Measurements from ENCODE around the gene NMT1. TPM values are rescaled to one million over a fixed set of nuclear protein-coding genes. Genes with fewer than 3 reads are reported as not detected.

NMT1 gene
- total RNA-seq, 1 donor from 2014 or later: 98.8 TPM

DNA sequence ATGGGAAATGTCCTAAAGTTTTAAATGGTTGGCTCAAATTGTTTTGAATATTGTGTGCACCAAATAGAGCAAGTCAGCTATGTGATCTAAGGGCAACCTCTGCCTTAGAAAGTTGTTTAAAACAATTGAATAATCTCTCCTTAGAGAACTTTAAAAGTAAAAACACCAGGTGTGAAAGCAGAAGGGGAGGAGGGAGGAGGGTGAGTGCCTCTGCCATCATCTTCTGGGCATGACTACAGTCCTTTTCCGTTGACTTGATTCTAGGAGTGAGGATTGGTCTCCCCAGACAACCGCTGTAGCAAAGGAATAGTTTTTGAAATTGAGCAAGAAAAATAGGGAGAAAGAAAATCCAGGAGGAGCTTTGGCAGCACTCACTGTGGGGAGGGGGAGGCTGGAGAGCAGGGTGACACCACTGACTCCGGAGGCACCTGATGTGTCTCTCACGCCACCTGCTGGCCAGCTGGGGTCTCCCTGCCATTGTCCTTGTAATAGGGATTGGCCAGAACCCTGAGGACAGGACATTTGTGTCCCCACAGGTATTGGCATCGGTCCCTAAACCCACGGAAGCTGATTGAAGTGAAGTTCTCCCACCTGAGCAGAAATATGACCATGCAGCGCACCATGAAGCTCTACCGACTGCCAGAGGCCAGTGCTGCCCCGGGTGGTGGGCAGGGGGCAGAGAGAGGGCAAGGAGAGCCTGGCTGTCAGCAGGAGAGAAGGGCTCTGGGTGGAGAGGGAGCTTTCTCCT, 37.9 kb downstream of the NMT1 start:
- Mint-ChIP-seq H3K9me3 (no peaks in the 10 kb centered on the region), H3K36me3 (peaks cover 31% of the 10 kb centered on the region), H3K4me3 (no peak overlapping the region), H3K27me3 (no peaks in the 10 kb centered on the region), H3K27ac (peak overlapping the region; percentile 31), H3K4me1 (ENCODE audit: unreplicated experiment) (peaks cover 17% of the 10 kb centered on the region)
- TF ChIP-seq, protein P1, sequence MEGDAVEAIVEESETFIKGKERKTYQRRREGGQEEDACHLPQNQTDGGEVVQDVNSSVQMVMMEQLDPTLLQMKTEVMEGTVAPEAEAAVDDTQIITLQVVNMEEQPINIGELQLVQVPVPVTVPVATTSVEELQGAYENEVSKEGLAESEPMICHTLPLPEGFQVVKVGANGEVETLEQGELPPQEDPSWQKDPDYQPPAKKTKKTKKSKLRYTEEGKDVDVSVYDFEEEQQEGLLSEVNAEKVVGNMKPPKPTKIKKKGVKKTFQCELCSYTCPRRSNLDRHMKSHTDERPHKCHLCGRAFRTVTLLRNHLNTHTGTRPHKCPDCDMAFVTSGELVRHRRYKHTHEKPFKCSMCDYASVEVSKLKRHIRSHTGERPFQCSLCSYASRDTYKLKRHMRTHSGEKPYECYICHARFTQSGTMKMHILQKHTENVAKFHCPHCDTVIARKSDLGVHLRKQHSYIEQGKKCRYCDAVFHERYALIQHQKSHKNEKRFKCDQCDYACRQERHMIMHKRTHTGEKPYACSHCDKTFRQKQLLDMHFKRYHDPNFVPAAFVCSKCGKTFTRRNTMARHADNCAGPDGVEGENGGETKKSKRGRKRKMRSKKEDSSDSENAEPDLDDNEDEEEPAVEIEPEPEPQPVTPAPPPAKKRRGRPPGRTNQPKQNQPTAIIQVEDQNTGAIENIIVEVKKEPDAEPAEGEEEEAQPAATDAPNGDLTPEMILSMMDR (conservative IDR thresholded peaks at IDR 0.05): peak; percentile 90
- peak; percentile 88 for DNase-seq (ENCODE audit: extremely low spot score, unreplicated experiment)

DNA sequence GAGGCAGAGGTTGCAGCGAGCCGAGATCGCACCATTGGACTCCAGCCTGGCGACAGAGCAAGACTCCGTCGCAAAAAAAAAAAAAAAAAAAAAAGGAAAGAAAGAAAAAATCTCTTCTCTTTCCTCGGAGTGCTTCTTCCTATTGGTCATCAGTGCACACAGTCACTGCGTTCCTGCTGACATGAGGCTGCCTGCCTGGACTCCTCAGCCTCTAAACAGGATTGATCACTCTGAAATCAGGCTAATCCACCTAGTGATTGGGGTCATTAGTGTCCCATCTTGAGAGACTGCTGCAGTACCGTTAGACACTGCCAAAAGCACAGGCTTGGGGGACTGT, 40.4 kb downstream of the NMT1 start:
- no peaks in the 10 kb centered on the region for H3K27me3 Mint-ChIP-seq
- H3K4me3 Mint-ChIP-seq: peak overlapping the region; percentile 72
- H3K36me3 Mint-ChIP-seq: peaks cover 26% of the 10 kb centered on the region
- peaks cover 17% of the 10 kb centered on the region for H3K4me1 Mint-ChIP-seq (ENCODE audit: unreplicated experiment)
- TF ChIP-seq, protein P1 (conservative IDR thresholded peaks at IDR 0.05): no peak
- H3K27ac Mint-ChIP-seq: peak overlapping the region; percentile 88
- no peak for DNase-seq (ENCODE audit: extremely low spot score, unreplicated experiment)
- no peaks in the 10 kb centered on the region for H3K9me3 Mint-ChIP-seq

DNA sequence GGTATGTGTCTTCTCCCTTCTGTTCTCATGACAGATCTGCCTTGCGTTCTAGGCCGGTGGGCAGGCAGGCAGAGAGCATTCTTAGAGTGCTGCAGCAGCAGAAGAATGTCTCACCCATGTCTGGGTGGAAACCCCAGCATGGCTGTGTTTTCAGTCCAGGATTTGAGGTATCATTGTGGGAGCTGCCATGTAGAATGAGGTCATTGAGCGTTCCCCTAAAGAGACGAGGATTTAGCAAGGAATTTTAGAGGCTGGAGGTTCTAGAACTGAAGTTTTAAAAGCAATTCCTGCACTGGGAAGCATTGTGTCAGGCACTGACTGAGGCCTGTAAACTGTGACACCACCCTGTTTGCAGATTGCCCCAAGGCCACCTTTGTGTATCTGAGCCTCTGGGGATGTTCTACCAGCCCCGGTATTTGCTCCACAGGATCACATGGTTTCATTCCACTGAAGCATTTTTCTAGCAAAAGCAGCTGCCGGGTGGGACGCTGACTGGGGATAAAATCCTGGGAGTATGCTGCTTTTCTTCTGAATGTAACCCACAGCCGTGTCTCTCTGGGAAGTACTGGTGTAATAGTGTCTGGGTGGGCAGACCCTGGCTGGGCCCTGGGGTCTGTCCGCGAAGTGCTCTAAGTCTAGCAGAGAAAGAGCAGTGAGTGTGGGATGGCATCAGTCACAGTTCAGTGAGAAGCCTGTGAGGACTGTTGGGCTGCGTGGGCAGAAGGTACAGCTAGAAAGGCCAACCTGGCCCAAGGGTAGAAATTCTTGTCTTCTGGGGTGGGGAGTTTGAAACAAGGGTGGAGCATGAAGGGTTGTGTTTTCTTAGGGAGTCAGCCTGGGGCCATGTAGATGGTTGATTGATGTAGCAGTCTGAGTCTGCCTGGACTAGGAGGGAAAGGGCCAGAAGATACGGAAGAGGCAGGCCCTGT, 41.0 kb downstream of the NMT1 start:
- TF ChIP-seq, protein P1 (conservative IDR thresholded peaks at IDR 0.05): no peak
- peaks cover 25% of the 10 kb centered on the region for H3K36me3 Mint-ChIP-seq
- H3K27me3 Mint-ChIP-seq: no peaks in the 10 kb centered on the region
- no peaks in the 10 kb centered on the region for H3K9me3 Mint-ChIP-seq
- DNase-seq (ENCODE audit: extremely low spot score, unreplicated experiment): no peak
- peaks cover 17% of the 10 kb centered on the region for H3K4me1 Mint-ChIP-seq (ENCODE audit: unreplicated experiment)
- H3K4me3 Mint-ChIP-seq: peak overlapping the region; percentile 72
- H3K27ac Mint-ChIP-seq: peak overlapping the region; percentile 88

DNA sequence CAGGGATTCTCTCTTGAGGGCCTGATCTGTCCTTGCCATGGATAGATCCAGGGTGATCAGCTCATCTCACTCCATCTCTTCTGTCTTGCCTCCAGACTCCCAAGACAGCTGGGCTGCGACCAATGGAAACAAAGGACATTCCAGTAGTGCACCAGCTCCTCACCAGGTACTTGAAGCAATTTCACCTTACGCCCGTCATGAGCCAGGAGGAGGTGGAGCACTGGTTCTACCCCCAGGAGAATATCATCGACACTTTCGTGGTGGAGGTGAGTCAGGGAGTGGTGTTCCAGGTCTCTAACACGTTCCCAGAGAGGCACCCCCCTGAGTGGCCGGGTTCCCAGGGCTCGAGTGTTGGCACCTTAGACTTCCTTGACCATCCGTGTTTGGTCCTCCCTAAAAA, 41.7 kb downstream of the NMT1 start:
- H3K36me3 Mint-ChIP-seq: peaks cover 25% of the 10 kb centered on the region
- H3K27ac Mint-ChIP-seq: peak overlapping the region; percentile 88
- H3K27me3 Mint-ChIP-seq: no peaks in the 10 kb centered on the region
- TF ChIP-seq, protein P1 (conservative IDR thresholded peaks at IDR 0.05): no peak
- DNase-seq (ENCODE audit: extremely low spot score, unreplicated experiment): no peak
- H3K4me1 Mint-ChIP-seq (ENCODE audit: unreplicated experiment): peaks cover 17% of the 10 kb centered on the region
- peak overlapping the region; percentile 56 for H3K4me3 Mint-ChIP-seq
- no peaks in the 10 kb centered on the region for H3K9me3 Mint-ChIP-seq

DNA sequence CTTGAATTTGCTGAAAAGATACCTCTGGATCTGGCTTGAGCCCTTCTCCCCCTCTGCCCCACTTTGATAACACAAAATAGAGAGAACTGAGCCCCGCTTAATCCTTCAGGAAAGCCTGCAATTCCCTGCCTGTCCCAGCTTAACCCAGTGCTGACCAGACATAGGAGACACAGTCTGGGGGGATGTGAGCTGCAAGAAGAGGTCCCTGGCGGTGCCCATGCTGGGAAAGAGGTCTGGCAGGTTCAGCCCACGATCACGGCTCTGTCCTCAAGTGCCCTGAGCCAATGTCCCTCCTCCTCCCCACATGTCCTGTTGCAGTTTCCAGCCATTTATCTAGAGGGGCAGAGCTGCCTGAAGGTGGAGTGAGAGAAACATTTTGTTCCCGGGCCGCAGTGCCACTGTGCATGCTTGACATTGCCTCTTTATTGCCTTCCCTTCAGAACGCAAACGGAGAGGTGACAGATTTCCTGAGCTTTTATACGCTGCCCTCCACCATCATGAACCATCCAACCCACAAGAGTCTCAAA, 42.2 kb downstream of the NMT1 start:
- no peak overlapping the region for H3K4me3 Mint-ChIP-seq
- no peaks in the 10 kb centered on the region for H3K27me3 Mint-ChIP-seq
- TF ChIP-seq, protein P1 (conservative IDR thresholded peaks at IDR 0.05): no peak
- H3K4me1 Mint-ChIP-seq (ENCODE audit: unreplicated experiment): peaks cover 20% of the 10 kb centered on the region
- no peak for DNase-seq (ENCODE audit: extremely low spot score, unreplicated experiment)
- peak overlapping the region; percentile 50 for H3K27ac Mint-ChIP-seq
- no peaks in the 10 kb centered on the region for H3K9me3 Mint-ChIP-seq
- peaks cover 25% of the 10 kb centered on the region for H3K36me3 Mint-ChIP-seq

Measured in type B pancreatic cell (in vitro differentiated cells).